GM12873 (cell line): ENCODE data around the gene TXLNG.
A peak's percentile ranks its signal among the peaks of the same experiment; 100 is the strongest.

Experiments
- CTCF ChIP-seq: IDR thresholded peaks from 2 replicates; pipeline ENCODE4 v1.5.1; 2012; ENCODE audit warnings: low read depth, mild to moderate bottlenecking, moderate library complexity, low read length, control low read depth; ENCODE audit not compliant: insufficient read depth; ENCODE audit errors: missing control alignments

Gene TXLNG

DNA sequence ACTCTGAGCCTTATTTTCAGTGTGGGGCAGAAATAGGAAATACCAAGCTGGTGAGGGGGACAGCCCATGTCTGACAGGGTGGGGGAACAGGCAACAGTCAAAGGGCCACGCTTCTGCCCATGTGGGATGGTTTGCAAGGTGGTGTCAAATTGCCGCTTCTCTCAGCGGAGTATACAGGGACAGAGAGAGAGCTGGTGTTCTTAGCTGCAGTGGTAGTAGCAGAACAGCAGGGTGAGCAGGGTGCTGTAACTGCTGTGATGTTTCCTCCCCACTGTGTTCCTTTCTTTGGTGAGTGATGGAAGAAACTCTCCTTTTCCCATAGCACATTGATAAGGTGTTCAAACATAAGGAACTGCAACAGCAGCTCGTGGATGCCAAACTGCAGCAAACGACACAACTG lies 46.0 kb downstream of the TXLNG start:
- TF ChIP-seq CTCF: no peak

DNA sequence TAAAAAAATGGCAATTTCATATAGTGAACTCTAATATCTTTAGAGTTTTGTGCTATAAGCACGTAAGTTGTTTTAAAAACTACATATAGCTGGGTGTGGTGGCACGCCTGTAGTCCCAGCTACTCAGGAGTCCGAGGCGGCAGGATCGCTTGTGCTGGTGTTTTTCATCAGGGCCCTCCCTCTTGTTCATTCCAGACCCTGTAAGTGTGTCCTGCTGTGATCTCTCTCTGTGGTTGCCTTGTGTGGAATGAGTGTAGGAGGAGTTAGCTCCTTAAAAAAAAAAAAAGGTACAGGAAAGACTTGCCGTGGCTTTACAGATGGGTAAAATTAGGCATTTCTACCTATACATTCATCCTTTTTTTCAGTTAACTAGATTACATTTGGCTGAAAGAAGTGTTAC lies 48.5 kb downstream of the TXLNG start:
- no peak for TF ChIP-seq CTCF

GRCh38 chrX:16836371-16836770 lies 50.1 kb downstream of the TXLNG start:
- peak; percentile 39 for TF ChIP-seq CTCF

DNA sequence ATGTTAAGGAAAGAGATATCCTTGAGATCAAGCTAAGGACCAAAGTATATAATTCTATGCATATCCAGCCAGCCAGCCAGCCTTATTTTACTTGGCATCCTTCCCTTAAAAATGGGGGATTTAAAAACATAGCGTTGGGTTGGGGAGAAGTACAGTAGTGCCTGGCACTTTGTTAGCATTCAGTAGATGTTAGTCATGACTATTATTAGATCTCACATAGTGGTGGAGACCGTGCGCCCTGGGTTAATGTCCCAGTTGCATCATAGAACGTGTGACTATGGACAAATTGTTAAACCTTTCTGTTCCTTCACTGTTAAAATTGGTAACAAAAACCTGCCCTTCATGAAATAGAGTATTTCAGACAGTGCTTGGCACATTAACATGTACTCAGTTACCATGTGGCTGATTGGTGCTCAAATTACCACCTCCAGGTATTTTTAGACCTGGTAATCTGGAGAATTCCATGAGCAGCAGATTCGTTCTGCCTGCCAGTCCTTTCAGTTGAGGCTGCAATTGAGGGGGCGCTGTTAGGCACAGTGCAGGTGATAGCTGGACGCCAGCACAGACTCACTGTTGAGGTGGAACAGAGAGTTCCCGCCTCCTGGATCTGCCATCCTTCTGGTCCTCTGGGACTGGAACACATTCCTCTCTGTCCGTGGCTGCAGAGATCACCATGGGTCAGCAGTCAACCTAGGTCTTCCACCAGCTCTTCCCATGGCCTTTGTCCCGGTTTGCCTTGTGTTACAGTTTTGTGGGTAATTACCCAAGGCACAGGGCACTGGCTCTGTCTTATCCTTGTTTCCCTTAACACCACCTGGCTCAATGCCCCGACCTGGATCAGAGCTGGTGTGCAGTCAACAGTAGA lies 52.2 kb downstream of the TXLNG start:
- TF ChIP-seq CTCF: no peak

DNA sequence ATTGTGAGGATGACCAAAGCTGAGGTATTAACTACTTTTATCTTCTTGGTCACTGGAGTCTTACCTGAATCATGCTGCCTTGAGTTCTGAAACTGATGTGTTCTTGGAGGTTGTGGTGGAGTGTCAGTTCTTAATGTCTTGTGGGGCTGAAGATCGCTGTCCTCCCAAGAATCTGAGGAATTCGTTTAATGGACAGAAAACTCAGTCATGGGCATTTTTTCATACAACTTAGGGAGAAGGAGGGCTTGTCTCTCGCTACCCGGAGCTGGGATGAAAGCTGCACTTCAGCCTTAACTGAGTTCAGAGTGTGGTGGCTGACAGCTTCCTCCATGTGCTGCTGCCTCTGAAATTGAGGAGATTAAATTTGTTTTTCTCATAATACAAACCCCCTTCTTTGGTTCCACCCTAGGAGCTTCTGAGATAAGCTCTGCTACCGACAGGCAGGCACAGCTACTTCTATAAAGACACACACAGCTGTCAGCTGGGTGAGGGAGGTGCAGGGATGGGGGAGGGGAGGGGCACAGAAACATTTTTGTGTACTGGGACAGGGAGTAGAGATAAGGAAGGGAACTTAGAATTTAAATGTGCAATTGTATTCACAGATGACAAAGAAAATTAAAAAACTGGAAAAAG lies 53.1 kb downstream of the TXLNG start:
- no peak for TF ChIP-seq CTCF

DNA sequence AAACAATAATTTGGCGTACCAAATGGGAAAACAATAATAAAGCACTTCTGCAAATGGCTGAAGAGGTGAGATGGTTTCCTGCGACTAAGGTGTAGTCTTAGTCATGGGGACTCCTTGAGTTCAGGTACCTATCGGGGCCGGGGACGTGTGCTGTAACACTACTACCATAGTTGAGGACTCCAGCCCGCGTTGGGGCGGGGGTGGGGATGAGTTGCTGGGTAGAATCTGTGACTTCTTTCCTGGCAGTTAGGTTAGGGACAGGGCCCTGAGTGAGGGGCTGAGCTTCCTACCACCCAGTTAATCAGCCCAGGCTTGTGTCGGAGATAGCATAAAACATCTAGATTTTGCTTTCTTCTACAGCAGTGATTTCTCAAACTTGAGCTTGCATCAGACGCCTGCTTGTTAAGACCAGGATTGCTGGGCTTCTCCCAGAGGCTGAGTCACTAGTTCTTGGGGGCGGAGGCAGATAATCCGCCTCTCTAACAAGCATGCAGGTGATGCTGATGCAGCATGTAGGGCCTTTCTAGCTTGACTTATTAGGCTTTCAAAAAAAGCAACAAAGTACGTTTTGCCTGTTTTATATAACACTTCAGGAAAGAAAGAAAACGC lies 53.7 kb downstream of the TXLNG start:
- TF ChIP-seq CTCF: no peak

DNA sequence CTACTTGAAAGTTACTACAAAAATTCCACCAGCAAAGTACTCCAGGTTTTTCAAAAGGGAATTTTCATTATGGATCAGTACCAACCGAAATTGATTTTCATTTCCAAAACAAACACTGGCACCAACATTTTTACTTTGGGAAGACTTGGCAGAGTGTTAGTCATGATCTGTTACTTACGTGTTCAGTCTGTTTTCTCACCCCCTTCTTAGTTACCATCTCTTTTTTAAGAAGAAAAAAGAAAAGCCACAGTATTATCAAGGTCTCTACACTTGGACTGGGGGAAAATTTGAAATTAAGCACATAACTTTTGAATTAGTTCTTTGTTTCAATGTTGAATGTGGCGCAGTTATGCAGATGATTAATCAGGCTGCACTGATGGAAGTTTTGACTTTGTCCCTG lies 56.4 kb downstream of the TXLNG start:
- TF ChIP-seq CTCF: no peak
